VCaP (cell line): ENCODE results near the gene BPIFA3.

Experiments used
- H3K27ac ChIP-seq: fragments of 450-650 bp; 2 replicates; pipeline ENCODE4 v1.5.1; 2017
- TF ChIP-seq, protein P1 (sequence below): fragments of 450-650 bp; conservative IDR thresholded peaks from 2 replicates; pipeline ENCODE4 v1.5.1; 2017; ENCODE audit warnings: mild to moderate bottlenecking, moderate library complexity

Gene BPIFA3

DNA sequence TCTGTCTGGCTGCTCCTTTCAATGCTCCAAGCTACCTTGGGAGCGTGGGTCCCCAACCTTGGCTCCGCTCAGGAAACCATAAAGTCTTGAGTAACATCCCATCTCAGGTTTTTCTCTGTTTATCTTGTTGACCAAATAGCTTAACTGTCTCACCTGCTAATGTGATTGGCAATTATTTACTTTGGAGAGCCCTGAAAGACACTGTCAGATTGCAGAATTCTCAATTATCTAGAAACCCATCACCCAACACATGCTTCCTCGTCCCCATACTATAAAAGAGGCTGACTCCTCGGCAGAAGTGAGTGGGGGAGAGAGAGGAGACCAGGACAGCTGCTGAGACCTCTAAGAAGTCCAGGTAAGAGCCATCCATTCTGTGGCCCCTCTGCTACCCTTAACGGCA is 18.5 kb downstream of the BPIFA3 start, which contains the start of gene BPIFA1:
Gene BPIFA1, plus strand, starts transcription at position 301 of the 400 bp plus-strand sequence. CDS start 1,716 bp downstream, outside the sequence.
- TF ChIP-seq, protein P1, sequence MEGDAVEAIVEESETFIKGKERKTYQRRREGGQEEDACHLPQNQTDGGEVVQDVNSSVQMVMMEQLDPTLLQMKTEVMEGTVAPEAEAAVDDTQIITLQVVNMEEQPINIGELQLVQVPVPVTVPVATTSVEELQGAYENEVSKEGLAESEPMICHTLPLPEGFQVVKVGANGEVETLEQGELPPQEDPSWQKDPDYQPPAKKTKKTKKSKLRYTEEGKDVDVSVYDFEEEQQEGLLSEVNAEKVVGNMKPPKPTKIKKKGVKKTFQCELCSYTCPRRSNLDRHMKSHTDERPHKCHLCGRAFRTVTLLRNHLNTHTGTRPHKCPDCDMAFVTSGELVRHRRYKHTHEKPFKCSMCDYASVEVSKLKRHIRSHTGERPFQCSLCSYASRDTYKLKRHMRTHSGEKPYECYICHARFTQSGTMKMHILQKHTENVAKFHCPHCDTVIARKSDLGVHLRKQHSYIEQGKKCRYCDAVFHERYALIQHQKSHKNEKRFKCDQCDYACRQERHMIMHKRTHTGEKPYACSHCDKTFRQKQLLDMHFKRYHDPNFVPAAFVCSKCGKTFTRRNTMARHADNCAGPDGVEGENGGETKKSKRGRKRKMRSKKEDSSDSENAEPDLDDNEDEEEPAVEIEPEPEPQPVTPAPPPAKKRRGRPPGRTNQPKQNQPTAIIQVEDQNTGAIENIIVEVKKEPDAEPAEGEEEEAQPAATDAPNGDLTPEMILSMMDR: no peak

DNA sequence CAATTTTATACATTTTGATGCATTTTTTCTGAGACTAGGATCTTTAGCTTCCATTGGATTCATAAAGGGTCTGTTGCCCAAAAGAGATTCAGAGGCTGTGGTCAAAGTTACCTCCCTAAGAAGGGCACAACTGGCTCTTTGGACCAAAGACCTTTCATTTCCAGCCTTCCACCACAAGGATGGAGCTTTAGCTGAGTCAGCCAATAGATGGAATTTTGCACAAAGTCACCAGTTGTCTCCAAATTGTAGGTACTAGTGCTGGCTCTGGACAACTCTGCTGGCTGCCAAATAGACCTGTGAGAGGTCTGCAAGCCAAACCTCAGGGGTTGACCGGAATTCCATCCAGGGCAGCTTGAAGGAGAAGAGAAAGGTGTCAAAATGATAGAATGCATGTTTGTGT is 19.2 kb downstream of the BPIFA3 start:
- TF ChIP-seq, protein P1: no peak

More for the DNA sequence above, 18.5 kb downstream of the BPIFA3 start, which contains the start of gene BPIFA1:
- no peak within 1 kb of the TSS for H3K27ac ChIP-seq

DNA sequence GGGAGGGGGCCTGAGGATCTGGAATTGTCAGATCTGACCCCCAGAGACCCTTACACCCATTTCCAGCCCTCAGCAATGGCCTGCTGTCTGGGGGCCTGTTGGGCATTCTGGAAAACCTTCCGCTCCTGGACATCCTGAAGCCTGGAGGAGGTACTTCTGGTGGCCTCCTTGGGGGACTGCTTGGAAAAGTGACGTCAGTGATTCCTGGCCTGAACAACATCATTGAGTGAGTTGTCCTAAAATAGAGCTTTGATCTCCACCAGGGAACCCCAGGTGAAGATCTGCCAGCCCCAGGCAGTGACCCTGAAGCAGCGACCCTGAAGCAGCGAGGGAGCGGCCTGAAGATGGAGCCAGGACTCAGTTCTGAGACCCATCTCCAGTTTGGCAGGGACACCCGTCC is 20.8 kb downstream of the BPIFA3 start:
- TF ChIP-seq, protein P1: no peak

More for the DNA sequence above, 19.2 kb downstream of the BPIFA3 start:
- H3K27ac ChIP-seq: no peak overlapping the region

DNA sequence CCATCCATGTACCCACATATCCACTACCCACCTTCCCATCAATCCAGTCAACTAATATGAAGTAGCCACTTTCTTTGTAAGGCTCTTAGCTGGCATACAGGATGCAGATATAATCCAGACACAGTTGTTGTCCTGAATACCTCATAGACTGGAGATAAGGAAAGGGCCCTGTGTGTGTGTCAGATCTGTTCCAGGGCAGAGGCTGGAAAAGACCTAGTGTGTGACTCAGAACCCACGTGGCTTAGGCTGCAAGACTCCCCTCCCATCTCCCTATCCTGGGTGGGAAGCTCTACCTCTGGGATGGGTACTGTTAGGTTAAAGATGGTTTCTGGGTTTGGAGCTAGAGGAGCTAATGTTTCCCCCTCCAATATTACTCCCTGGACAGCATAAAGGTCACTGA is 22.3 kb downstream of the BPIFA3 start:
- H3K27ac ChIP-seq: no peak overlapping the region
- TF ChIP-seq, protein P1: no peak

More for the DNA sequence above, 20.8 kb downstream of the BPIFA3 start:
- H3K27ac ChIP-seq: no peak overlapping the region

DNA sequence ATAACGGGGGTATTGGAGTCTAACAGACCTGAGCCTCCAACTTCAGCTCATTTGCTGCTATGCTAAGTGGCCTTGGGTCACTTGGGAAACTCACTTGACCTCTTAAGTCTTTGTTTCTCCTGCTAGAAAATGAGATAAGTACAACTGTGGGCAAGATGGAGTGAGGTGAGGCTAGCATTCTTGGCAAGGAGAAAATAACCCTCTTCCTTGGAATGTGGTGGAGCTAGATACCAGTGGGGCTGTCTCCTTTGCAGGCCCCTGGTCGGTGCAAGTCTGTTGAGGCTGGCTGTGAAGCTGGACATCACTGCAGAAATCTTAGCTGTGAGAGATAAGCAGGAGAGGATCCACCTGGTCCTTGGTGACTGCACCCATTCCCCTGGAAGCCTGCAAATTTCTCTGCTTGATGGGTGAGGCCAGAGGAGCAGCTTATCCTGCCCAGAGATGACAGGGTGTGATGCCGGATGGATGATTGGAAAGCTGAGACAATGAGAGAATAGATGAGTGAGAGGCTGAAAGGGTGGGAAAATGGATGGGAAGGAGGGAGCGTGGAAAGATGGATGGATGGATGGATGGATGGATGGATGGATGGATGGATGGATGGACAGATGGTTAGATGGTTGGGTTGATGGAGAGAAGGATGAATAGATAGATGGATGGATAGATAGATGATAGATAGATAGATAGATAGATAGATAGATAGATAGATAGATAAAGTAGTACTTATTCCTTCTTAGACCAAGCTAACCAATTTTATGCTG is 23.0 kb downstream of the BPIFA3 start:
- TF ChIP-seq, protein P1: no peak
- no peak overlapping the region for H3K27ac ChIP-seq

DNA sequence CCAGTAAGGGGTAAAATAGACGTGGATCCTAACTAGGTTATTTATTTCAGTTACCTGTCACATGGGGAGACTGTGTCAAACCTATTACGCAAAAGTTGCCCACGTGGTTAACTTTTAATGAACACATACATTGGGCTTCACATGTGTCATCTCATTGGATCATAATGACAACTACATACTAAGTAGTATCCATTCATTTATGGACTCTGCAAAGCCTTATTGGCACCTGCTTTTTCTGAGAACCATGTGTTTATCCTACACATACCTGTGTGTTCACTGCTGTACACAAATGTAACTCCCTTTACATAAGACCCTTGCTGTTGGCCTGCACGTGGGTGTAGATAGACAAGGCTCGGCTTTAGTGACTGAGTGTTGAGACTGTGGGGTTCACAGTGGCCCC is 23.8 kb downstream of the BPIFA3 start:
- TF ChIP-seq, protein P1: no peak

DNA sequence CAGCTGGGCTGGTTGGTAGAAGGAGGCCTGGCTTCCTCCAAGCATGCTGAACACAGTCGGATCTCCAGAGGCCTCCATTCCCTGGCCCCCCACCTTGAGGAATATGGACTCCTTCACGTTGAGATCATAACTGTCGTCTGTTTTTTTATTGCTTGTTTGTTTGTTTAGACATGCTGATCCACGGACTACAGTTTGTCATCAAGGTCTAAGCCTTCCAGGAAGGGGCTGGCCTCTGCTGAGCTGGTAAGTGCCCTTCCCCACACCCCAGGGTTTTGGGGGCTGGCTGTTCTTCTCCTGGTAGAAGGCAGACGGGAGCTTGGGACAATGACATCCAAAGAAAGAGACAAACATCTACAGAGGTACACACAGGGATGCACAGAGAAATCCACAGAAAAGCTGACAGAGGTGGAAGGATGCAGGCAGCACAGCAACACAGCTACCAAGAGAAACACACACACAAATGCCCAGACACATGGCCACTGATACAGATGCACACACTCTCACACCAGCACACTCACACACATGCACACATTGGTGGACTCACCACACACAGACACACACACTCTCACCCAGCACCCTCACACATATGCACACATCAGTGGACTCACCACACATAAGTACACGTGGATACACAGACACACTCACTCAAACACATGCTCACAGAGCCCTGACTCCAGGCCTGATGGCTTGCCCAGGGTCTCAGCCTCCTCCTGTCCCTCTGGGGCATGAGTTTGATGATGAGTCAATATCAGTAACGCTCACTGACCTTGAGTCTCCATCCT is 25.4 kb downstream of the BPIFA3 start:
- TF ChIP-seq, protein P1: no peak
- H3K27ac ChIP-seq: no peak overlapping the region

More for the DNA sequence above, 23.8 kb downstream of the BPIFA3 start:
- H3K27ac ChIP-seq: no peak overlapping the region
